Measurements from ENCODE around the gene SALL1.

SALL1 gene

GRCh38 chr16:51113236-51114125, 37.6 kb downstream of the SALL1 start:
- TF ChIP-seq CTCF (IDR thresholded peaks at IDR 0.05; ENCODE audit: low read depth, low read length) = no peak
- H3K36me3 ChIP-seq = no peaks in the 10 kb centered on the region
- no peaks in the 10 kb centered on the region for H3K9me3 ChIP-seq
- H3K27me3 ChIP-seq = peaks cover 3% of the 10 kb centered on the region; the same call in 1 of the 2 replicates
- no peaks in the 10 kb centered on the region for H3K4me1 ChIP-seq
- no peak overlapping the region for H3K4me3 ChIP-seq (ENCODE audit: low read depth, low read length)
- DNase-seq = no peak

GRCh38 chr16:51112323-51112722, 38.7 kb downstream of the SALL1 start:
- Histone ChIP-seq H3K27me3 (peaks cover 3% of the 10 kb centered on the region; the same call in 1 of the 2 replicates), H3K4me3 (ENCODE audit: low read depth, low read length) (no peak overlapping the region), H3K9me3 (no peaks in the 10 kb centered on the region), H3K36me3 (no peaks in the 10 kb centered on the region), H3K4me1 (no peaks in the 10 kb centered on the region)
- no peak for TF ChIP-seq CTCF (IDR thresholded peaks at IDR 0.05; ENCODE audit: low read depth, low read length)
- DNase-seq = no peak

- Histone ChIP-seq H3K9me3 (no peaks in the 10 kb centered on the region), H3K4me1 (no peaks in the 10 kb centered on the region), H3K4me3 (ENCODE audit: low read depth, low read length) (no peak overlapping the region), H3K27me3 (peaks cover 3% of the 10 kb centered on the region; the same call in 1 of the 2 replicates), H3K36me3 (no peaks in the 10 kb centered on the region)
- no peak for DNase-seq
- no peak for TF ChIP-seq CTCF (IDR thresholded peaks at IDR 0.05; ENCODE audit: low read depth, low read length)
These were observed 39.3 kb downstream of the SALL1 start for GRCh38 chr16:51111759-51112158.

GRCh38 chr16:51110700-51111157, 40.3 kb downstream of the SALL1 start:
- H3K9me3 ChIP-seq = no peaks in the 10 kb centered on the region
- H3K27me3 ChIP-seq = peaks cover 3% of the 10 kb centered on the region; the same call in 1 of the 2 replicates
- no peak for DNase-seq
- no peak for TF ChIP-seq CTCF (IDR thresholded peaks at IDR 0.05; ENCODE audit: low read depth, low read length)
- no peak overlapping the region for H3K4me3 ChIP-seq (ENCODE audit: low read depth, low read length)
- H3K36me3 ChIP-seq = no peaks in the 10 kb centered on the region
- no peaks in the 10 kb centered on the region for H3K4me1 ChIP-seq

- Histone ChIP-seq H3K4me1 (no peaks in the 10 kb centered on the region), H3K9me3 (no peaks in the 10 kb centered on the region), H3K4me3 (ENCODE audit: low read depth, low read length) (no peak overlapping the region), H3K27me3 (no peaks in the 10 kb centered on the region; the same call in 1 of the 2 replicates), H3K36me3 (no peaks in the 10 kb centered on the region)
- DNase-seq = no peak
- no peak for TF ChIP-seq CTCF (IDR thresholded peaks at IDR 0.05; ENCODE audit: low read depth, low read length)
These were observed 41.9 kb downstream of the SALL1 start for GRCh38 chr16:51109173-51109572.

- TF ChIP-seq CTCF (IDR thresholded peaks at IDR 0.05; ENCODE audit: low read depth, low read length) = no peak
- DNase-seq = no peak
- Histone ChIP-seq H3K4me1 (no peaks in the 10 kb centered on the region), H3K36me3 (no peaks in the 10 kb centered on the region), H3K27me3 (no peaks in the 10 kb centered on the region), H3K9me3 (no peaks in the 10 kb centered on the region), H3K4me3 (ENCODE audit: low read depth, low read length) (no peak overlapping the region)
These were observed 43.3 kb downstream of the SALL1 start for GRCh38 chr16:51107742-51108141.
